Fibroblast of upper back skin (primary cell): ENCODE data around the gene ZRANB3.
"Not testable (repeated sequence)": the region's sequence is repeated elsewhere in the genome, so short reads cannot be mapped to it uniquely, and the experiment has no call there.

Experiments used
- DNase-seq: peaks from one replicate; pipeline ENCODE4 v3.0.0-alpha.2; 2013

Gene ZRANB3

GRCh38 chr2:135530313-135531230 is at the start of gene ZRANB3:
Gene ZRANB3, minus strand, starts transcription at chr2:135531218.
- DNase-seq: peak; percentile 98

- no peak for DNase-seq
These were observed 42.6 kb upstream of the ZRANB3 start for GRCh38 chr2:135573620-135574019.

- DNase-seq: no peak
These were observed 39.9 kb upstream of the ZRANB3 start for GRCh38 chr2:135570884-135571283.

- DNase-seq: peak; percentile 8
These were observed 32.8 kb upstream of the ZRANB3 start for GRCh38 chr2:135563793-135564192.

- DNase-seq: no peak
These were observed 30.9 kb upstream of the ZRANB3 start for GRCh38 chr2:135561925-135562324.

- no peak for DNase-seq
These were observed 26.5 kb upstream of the ZRANB3 start for GRCh38 chr2:135557530-135557929.

- no peak for DNase-seq
These were observed 24.3 kb upstream of the ZRANB3 start for GRCh38 chr2:135555311-135555710.

GRCh38 chr2:135552887-135553286 is 21.9 kb upstream of the ZRANB3 start:
- no peak for DNase-seq

GRCh38 chr2:135551356-135551755 is 20.3 kb upstream of the ZRANB3 start:
- DNase-seq: no peak

GRCh38 chr2:135547311-135547710 is 16.3 kb upstream of the ZRANB3 start:
- no peak for DNase-seq

GRCh38 chr2:135546436-135546835 is 15.4 kb upstream of the ZRANB3 start:
- DNase-seq: no peak

- DNase-seq: not testable (repeated sequence)
These were observed 2.5 kb upstream of the ZRANB3 start for GRCh38 chr2:135533545-135533944.

GRCh38 chr2:135532581-135532980 is 1.6 kb upstream of the ZRANB3 start:
- peak; percentile 34 for DNase-seq

GRCh38 chr2:135531231-135532197 is 496 bp upstream of the ZRANB3 start, which contains the start of gene R3HDM1:
Gene R3HDM1, plus strand, starts transcription at chr2:135531484. Its CDS starts 73,362 bp downstream, at chr2:135604846.
- peak; percentile 100 for DNase-seq

GRCh38 chr2:135528006-135528405 is 3.0 kb downstream of the ZRANB3 start:
- no peak for DNase-seq

GRCh38 chr2:135525786-135526185 is 5.2 kb downstream of the ZRANB3 start:
- no peak for DNase-seq

- DNase-seq: no peak
These were observed 18.9 kb downstream of the ZRANB3 start for GRCh38 chr2:135512099-135512498.

- DNase-seq: no peak
These were observed 20.4 kb downstream of the ZRANB3 start for GRCh38 chr2:135510577-135510976.

- DNase-seq: no peak
These were observed 26.2 kb downstream of the ZRANB3 start for GRCh38 chr2:135504811-135505210.

GRCh38 chr2:135498588-135498987 is 32.4 kb downstream of the ZRANB3 start:
- DNase-seq: not testable (repeated sequence)

GRCh38 chr2:135494917-135495316 is 36.1 kb downstream of the ZRANB3 start:
- no peak for DNase-seq

- DNase-seq: peak; percentile 1
These were observed 36.5 kb downstream of the ZRANB3 start for GRCh38 chr2:135494503-135494902.

- DNase-seq: peak; percentile 52
These were observed 40.6 kb downstream of the ZRANB3 start for GRCh38 chr2:135490376-135490775.
